COLO829 (cell line): ENCODE results near the gene LRRC40.
"Not testable (repeated sequence)": the region's sequence is repeated elsewhere in the genome, so short reads cannot be mapped to it uniquely, and the experiment has no call there.

ENCODE experiments used
- DNase-seq: peaks from one replicate; pipeline ENCODE4 v3.0.0; 2012; ENCODE audit warnings: low spot score

The LRRC40 gene

DNA sequence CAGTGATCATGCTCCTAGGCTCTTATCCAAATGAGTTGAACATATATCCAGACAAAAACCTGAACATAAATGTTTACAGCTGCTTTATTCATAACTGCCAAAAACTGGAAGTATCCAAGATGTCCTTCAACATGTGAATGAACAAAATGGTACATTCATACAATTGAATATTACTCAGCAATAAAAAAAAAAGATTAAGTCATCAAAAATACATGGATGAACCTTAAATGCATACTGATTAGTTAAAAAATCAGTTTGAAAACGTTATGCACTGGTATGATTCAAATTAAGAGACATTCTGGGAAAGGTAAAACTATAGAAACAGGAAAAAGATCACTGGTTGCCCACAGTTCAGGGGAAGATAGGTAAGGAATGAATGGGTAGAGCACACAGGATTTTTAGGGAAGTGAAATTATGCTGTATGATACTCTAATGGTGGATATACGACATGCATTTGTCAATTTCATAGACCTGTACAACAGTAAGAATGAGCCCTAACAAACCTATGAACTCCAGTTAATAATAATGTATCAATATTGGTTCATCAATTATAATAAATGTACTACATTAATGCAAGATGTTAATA is 3.1 kb downstream of the LRRC40 start:
- no peak for DNase-seq

DNA sequence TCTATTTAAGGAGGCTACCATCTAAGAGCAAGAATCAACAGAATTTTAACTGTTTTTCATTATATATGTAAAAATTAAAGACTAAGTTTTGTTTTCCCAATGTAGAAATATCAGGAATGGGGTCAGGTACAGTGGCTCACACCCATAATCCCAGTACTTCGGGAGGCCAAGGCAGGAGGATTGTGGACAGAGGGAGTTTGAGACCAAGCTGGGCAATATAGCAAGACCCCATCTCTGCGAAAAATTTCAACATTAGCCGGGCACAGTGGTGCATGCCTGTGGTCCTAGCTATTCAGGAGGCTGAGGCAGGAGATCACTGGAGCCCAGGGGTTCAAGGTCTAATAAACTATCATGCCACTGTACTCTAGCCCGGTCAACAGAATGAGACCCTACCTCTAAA is 5.3 kb downstream of the LRRC40 start:
- no peak for DNase-seq

DNA sequence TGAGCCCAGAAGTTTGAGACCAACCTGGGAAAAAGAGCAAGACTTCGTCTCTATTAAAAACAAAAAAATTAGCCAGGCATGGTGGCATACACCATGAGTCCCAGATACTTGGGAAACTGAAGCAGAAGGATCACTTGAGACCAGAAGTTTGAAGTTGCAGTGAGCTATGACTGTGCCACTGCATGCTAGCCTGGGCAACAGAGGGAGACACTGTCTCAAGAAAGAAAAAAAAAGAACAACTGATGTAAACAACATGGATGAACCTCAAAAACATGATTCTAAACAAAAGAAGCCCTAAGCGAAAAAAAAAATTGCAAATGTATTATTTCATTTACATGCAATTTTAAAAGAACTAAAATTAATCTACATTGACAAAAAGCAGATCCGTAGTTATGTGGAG is 9.0 kb downstream of the LRRC40 start:
- DNase-seq, result no peak

DNA sequence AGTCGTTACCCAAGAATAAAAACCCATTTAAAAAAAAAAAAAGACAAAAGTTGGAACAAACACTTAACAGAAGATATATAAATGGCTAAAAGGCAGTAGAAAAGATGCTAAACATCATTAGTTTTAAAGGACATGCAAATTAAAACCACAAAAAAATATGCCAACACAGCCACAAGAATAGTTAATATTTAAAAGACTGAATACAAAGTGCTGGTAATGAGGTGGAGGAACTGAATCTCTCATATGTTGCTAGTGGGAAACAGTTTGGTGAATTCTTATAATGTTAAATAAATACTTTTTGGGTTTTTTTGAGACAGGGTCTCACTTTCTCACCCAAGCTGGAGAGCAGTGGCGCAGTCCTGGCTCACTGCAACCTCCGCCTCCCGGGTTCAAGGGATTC is 10.0 kb downstream of the LRRC40 start:
- DNase-seq, result no peak

DNA sequence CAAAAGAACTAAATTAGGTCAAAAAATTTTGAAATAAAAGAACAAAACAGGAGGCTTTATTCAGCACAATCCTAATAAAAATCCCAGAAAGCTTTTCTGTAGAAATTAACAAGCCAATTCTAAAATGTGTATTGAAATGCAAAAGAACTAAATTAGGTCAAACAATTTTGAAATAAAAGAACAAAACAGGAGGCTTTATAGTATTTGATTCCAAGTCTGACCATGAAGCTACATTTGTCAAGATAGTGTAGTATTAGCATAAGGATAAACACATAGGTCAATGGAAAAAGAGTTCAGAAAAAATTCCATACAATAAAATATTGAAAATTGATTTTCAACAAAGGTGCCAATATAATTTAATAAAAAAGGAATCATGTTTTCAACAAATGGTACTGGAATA is 10.8 kb downstream of the LRRC40 start:
- DNase-seq, result no peak

DNA sequence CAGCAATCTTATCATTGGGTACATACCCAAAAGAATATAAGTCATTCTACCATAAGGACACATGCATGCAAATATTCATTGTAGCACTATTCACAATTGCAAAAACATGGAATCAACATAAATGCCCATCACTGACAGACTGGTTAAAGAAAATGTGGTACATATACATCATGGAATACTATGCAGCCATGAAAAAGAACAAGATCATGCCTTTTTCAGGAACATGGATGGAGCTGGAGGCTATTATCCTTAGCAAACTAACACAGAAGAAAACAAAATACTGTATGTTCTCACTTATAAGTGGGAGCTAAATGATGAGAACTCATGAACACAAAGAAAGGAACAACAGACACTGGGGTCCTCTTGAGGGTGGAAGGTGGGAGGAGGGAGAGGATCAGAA is 12.9 kb downstream of the LRRC40 start:
- not testable (repeated sequence) for DNase-seq

DNA sequence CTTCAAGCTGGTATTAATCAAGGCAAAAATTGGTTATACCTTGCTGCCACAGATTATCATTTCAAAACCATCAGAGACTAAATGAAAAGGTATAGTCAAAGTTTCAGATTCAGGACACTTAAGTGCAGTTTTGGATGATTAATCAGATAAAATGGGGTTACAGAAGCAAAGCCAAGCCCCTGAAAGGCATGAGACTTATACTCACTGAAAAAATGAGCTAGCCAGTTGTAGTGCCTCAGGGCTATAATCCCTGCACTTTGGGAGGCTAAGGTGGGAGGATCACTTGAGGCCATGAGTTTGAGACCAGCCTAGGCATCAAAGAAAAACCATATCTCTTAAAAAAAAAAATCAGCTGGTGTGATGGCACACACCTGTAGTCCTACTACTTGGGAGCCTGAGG is 15.2 kb downstream of the LRRC40 start:
- DNase-seq, result no peak

DNA sequence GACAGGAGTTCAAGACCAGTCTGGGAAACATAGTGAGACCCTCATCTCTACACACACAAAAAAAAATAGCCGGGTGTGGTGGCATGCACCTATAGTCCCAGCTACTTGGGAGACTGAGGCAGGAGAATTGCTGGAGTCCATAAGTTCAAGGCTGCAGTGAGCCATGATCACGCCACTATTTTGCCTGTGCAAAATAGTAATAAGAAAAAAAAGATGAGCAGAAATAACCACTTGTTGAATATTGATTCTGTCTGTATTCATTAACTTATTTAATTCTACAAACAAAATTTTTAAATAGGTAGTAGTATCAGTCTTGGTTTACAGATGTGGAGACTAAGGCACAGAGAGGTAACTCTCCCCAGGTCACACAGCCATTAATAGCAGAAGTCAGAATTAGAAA is 16.9 kb downstream of the LRRC40 start:
- no peak for DNase-seq

DNA sequence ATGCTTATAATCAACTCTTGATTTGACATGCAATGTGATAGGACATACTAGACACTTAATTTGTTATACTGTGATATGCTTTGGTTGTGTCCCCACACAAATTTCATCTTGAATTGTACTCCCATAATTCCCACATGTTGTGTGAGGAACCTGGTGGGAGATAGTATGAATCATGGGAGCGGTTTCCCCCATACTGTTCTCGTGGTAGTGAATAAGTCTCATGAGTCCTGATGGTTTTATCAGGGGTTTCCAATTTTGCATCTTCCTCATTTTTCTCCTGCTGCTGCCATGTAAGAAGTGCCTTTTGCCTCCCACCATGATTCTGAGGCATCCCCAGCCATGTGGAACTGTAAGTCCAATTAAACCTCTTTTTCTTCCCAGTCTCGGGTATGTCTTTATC is 20.2 kb downstream of the LRRC40 start:
- DNase-seq, result not testable (repeated sequence)

DNA sequence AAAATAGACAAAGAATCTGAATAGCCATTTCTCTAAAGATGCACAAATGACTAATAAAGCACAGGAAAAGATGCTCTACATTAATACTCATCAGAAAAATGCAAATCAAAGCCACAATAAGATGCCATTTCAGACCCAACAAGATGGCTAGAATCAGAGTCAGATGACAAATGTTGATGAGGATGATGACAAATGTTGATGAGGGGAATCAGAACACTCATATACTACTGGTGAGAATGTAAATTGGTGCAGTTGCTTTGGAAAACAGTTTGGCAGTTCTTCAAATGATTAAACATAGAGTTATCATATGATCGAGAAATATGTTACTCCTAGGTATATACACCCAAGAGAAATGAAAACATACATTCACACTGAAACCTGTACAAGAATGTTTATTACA is 33.9 kb downstream of the LRRC40 start:
- no peak for DNase-seq

DNA sequence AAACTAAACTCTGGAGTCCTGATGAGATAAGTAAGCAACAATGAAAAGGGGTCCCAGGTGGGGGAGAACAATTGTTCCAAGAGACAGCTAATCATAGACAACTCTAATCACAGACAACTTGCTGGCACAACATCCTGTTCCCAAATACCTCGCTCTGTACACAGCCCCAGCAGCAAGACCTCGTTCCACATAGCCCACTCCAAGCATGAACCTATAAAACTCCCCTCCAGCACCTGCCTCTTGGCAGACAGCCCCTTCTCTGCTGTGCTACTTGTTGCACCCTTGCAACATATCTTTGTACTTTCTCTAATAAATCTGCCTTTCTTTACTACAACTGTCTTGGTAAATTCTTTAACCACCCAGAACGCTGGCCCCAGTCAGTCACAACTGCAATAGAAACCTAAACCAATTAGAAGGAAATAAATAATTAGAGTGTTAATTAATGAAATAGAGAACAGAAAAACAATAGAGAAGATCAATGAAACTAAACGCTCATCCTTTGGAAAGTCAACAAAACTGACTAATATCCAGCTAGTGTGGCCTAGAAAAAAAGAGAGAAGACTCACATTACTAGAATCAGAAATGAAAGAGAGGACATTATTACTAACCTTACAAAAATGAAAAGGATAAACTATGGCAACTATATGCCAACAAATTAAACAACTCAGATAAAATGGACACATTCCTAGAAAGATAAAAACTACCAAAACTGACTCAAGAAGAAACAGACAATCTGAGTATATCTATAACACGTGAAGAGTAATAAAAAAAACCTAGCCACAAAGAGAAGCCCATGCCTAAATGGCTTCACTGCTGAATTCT is 36.1 kb downstream of the LRRC40 start:
- DNase-seq, result no peak

DNA sequence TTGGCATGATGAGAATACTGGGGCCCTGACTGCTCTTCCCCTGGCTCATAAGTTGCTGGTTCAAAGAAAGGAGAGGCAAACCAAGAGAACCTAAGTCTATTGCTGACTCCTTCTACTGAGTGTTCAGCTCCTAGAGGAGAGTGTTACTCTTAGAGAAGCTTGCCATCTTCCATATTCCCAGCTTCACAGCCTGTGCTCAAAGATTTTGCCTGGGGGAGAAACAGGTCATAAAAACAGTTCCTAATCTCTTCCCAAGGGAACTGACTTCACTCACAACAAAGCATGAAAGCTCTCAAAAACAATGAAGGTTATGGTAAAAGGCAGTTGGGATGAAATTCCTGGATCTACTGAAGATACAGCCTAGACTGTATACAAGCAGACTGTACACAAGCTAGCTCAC is 37.1 kb downstream of the LRRC40 start:
- no peak for DNase-seq

DNA sequence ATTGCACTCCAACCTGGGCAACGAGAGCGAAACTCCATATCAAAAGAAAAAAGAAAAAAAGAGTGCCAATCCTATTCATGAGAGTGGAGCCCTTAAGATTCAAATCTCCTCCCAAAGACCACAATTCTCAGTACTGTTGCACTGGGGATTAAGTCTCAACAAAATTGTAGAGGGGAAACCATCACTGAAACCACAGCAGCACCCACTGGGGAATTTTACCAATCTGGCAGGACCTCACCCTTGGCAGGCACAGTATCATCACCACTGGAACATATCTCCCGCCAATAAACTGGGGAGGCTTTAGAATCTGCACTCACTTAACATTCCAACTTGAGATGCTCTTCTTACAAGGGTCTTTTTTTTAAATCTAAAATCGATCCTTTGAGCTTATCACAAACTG is 41.0 kb downstream of the LRRC40 start:
- no peak for DNase-seq

DNA sequence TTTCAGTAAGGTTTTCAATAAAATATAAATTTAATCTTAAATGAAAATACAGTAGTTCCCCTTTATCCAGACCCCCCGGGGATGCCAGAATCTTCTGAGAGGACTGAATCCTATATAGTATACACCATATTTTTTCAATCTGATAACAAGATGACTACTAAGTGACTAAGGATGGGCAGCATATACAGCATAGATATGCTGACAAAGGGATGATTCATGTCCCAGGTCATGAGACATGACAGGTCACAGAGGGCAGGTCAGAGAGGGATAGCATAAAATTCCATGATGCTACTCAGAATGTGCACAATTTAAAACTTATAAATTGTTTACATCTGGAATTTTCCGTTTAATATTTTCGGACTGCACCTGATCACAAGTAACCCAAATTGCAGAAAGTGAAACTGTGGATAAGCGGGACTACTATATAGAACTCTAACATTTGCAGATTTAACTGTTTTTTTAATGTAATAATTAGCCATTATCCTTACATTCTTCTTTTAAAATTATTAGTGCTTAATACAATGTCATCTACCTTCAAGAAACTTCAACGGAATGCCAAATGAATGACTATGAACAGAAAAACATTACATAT is 48.8 kb downstream of the LRRC40 start:
- peak; percentile 49 for DNase-seq

DNA sequence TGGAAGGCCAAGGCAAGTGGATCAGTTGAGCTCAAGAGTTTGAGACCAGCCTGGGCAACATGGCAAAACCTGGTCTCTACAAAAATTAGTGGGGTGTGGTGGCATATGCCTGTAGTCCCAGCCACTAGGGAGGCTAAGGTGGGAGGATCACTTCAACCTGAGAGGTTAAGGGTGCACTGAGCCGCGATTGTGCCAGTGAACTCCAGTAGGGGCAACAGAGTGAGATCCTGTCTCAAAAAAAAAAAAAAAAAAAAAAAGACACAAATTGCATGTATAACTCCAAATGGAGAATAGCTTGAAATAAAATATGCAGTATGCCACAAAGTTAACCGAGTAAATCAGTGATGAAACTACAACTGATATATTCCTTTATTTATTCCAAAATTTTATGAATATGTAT is 51.6 kb downstream of the LRRC40 start:
- DNase-seq, result no peak

DNA sequence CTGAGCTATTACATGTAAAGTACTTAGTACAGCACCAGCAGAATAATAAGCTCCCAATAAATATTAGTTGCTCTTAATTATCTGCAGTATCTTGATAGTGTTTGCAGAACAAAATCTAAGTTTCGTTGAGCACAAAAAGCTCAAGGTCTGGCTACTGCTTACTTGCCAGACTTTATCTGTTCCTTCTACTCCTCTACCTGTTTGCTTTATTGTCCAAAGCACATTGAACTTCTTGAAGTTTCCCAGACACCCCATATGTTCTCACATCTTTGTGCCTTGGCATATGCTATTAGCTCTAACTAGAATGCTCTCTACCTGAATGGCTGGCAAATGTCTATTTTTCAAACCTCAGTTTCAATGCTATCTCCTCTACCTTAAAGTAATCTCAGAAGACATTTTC is 54.9 kb downstream of the LRRC40 start:
- no peak for DNase-seq

DNA sequence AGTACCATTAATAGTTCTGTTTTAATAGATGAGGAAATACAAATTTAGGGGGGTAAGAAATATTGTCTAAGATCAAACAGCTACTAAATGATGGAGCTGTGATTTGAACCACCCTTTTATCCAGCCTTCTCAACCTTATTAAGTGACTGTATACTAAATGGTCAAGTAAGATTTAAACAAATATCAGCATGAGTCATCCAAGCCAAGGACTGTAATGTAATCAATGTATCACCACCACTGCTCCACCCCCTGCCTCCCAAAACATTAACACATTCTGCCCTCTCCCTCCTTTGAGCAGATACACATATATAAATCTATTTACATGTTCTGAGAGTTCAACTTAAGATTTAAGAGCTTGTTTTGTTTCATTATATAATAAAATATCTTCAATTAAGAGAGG is 58.9 kb downstream of the LRRC40 start:
- DNase-seq, result no peak

DNA sequence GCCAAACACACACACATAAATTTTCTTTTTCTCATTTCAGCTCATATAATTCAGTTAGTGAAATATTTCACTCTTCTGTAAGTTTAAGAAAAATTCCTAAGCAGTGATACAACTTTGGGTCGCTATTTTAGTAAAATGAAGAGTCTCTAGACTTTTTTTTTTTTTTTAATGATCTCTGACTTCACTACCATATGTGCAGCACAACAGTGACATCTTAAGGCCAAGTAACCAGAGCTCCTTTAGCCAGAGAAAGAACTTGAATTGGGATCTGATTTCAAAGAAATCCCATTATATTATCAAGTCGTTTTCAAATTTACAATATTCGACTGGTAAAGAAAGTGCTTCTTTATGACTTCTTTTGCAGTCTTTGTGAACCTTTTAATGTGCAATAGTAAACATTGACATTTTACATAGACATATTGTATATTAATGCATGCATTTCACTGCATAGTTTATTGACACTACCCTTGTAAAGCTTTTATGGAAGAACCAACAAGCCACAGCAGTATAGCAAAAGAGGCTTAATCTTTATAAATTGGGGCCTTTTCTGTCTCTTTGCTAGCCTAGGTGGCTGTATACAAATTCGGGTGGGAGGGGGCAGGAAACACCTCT is 62.2 kb downstream of the LRRC40 start:
- DNase-seq, result no peak

DNA sequence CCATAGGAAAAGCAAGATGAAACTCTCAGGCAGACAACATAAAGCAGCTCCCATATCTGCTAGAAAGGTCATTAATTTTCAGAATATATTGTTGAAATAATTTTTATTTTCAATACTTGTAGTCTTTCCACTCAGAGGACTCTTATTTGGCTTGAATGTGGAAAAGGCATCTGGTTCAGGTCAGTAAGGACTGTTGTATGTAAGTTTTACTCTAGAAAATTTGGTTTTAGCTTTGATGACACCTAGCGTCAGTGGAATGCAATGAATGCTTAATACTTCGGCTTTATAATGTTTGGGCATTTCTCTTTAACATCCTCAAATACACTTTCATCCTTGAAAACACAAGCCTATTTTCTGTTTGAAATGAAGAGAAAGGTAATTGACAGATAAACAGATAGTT is 63.3 kb downstream of the LRRC40 start:
- DNase-seq, result no peak

DNA sequence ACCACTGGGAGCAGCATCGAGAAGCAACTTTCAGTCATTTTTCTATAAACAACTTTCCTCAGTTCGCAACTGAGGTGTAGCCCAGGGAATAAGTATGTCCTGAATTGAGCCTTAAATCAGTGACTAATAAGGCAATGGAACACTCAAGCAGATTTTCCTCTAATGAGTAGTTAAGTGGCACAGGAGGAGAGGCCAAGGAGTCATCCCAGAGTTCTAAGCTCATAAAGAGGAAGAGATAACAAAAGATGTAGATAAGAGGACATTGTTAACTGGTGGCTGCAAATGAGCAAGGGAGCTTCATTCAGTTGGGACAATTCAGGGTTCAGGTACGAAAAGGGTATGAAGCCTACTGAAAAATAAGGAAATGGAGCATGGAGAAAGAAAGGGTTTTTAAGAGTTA is 64.5 kb downstream of the LRRC40 start:
- no peak for DNase-seq

DNA sequence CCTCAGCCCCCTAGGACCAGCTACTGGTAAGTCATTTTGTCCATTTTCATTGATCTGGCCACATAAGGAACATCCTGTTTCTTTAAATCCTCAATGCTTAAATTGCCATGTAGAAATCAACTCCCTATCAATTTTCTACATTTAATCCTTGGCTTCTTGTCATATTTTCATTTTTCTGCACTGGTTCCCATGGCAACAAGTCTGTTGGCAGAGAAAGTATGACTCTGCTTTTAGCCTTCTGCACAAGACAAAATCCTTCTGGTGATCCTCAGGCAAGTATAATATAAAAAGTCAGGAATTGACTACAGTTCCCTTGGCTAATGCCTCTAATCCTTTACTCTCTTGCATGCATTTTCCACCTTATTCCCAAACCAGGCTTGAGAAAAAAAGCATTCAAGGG is 65.0 kb downstream of the LRRC40 start:
- DNase-seq, result no peak

DNA sequence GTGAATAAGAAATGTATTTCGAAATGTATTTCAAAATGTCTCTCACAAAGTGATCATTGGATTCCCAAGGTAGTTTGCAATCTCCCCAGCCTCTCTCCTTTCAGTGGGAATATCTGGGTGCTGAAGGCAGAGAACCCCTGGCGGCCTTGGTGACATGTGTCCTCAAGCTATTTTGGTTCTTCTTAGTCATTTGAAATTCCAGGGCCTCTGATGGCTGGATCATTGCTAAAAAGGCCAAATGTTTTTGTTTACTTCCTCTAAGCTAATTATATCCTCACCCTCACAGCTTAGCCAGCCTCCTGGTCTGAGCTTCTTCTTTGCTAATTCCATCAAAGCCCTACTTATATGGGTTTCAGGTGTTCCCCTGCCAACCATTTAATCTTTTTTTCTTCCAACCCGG is 71.2 kb downstream of the LRRC40 start:
- no peak for DNase-seq

DNA sequence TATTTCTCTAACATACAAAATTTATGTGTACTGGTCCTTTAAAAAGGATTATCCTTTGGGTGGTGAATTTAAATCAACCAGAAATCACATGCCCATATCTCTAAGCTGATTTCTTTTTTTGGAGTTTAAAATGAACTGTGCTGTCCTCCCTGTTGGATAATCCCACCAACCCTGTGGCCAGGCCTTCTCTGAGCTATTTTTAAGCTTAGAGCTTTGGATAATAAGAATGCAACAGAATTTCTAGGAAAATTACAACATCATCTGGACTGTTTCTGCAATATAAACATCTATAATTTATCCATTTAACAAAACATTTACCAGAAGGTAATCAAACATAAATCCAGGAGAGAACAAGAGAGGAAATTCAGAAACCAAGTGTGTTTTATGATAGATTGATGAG is 88.3 kb downstream of the LRRC40 start:
- DNase-seq, result no peak
